Measurements from ENCODE around the gene RASGRP4.

GRCh38 chr19:38417146-38417543 lies 8.9 kb downstream of the RASGRP4 start:
- TF ChIP-seq GATA3 (IDR thresholded peaks at IDR 0.05; ENCODE audit: low read depth, low read length) (no peak), GATA2 (IDR thresholded peaks at IDR 0.05; ENCODE audit: low read depth, low read length) (no peak)
